HUES6 (cell line): Measurements from ENCODE around the gene SSC4D.
A peak's percentile ranks its signal among the peaks of the same experiment; 100 is the strongest.
"Not testable (repeated sequence)": the region's sequence is repeated elsewhere in the genome, so short reads cannot be mapped to it uniquely, and the experiment has no call there.

ENCODE experiments used
- H3K27ac ChIP-seq: 2 replicates; pipeline ENCODE4 v1.7.0; 2013; ENCODE audit warnings: low read depth, mild to moderate bottlenecking, low read length, inconsistent platforms
- H3K27me3 ChIP-seq: 2 replicates; pipeline ENCODE4 v1.6.1; 2013; ENCODE audit warnings: low read length; ENCODE audit not compliant: control insufficient read depth, insufficient read depth
- H3K36me3 ChIP-seq: 2 replicates; pipeline ENCODE4 v1.6.1; 2013; ENCODE audit warnings: low read length; ENCODE audit not compliant: control insufficient read depth, insufficient read depth
- H3K4me1 ChIP-seq: 2 replicates; pipeline ENCODE4 v1.6.1; 2013; ENCODE audit warnings: low read length; ENCODE audit not compliant: control insufficient read depth, insufficient read depth
- H3K4me3 ChIP-seq: 2 replicates; pipeline ENCODE4 v1.5.1; 2013; ENCODE audit warnings: low read depth, low read length
- H3K9ac ChIP-seq: one replicate; pipeline ENCODE4 v1.6.1; 2013; ENCODE audit warnings: mild to moderate bottlenecking, low read length
- H3K9me3 ChIP-seq: 2 replicates; pipeline ENCODE4 v1.6.1; 2013; ENCODE audit warnings: low read depth, low read length; ENCODE audit not compliant: control insufficient read depth, insufficient read depth

Gene SSC4D

GRCh38 chr7:76380623-76380966, 28.9 kb downstream of the SSC4D start:
- Histone ChIP-seq H3K4me3 (peak overlapping the region; percentile 55; the same call in 1 of the 2 replicates), H3K9ac (peak overlapping the region; percentile 59), H3K27me3 (no peaks in the 10 kb centered on the region), H3K27ac (peak overlapping the region; percentile 46; the same call in 1 of the 2 replicates), H3K36me3 (no peaks in the 10 kb centered on the region), H3K4me1 (peaks cover 4% of the 10 kb centered on the region; the same call in 1 of the 2 replicates), H3K9me3 (no peaks in the 10 kb centered on the region)

GRCh38 chr7:76377186-76377918, 32.1 kb downstream of the SSC4D start:
- Histone ChIP-seq H3K9me3 (no peaks in the 10 kb centered on the region), H3K9ac (no peak overlapping the region), H3K27me3 (no peaks in the 10 kb centered on the region), H3K4me1 (peaks cover 12% of the 10 kb centered on the region; the same call in 1 of the 2 replicates), H3K27ac (no peak overlapping the region), H3K4me3 (no peak overlapping the region), H3K36me3 (no peaks in the 10 kb centered on the region)

GRCh38 chr7:76375251-76375650, 34.2 kb downstream of the SSC4D start:
- Histone ChIP-seq H3K27ac (no peak overlapping the region), H3K4me3 (no peak overlapping the region), H3K4me1 (peaks cover 9% of the 10 kb centered on the region; the same call in 1 of the 2 replicates), H3K36me3 (no peaks in the 10 kb centered on the region), H3K27me3 (no peaks in the 10 kb centered on the region), H3K9ac (no peak overlapping the region), H3K9me3 (no peaks in the 10 kb centered on the region)

GRCh38 chr7:76372984-76373833, 36.3 kb downstream of the SSC4D start:
- no peak overlapping the region for H3K9ac ChIP-seq

DNA sequence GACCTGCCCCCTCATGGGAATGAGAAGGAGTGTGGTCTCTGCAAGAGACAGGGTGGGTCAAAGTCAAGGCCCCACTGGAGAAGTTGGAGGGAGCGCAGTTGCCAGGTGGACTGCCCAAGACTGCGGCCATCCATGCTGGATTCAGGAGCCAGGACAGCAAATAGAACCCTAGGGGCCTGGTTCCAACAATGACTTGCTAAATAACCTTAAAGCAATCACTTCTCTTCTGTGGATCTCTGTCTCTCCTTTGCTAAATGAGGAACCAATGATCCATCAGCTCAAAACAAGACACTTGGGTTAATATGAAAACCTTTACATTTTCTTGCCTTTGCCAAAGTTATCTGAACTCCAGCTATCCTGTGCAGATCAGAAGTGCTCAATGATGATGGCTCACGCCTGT, 38.1 kb downstream of the SSC4D start:
- Histone ChIP-seq H3K27ac (no peak overlapping the region), H3K4me1 (peaks cover 14% of the 10 kb centered on the region), H3K4me3 (no peak overlapping the region), H3K36me3 (no peaks in the 10 kb centered on the region), H3K9ac (no peak overlapping the region), H3K27me3 (no peaks in the 10 kb centered on the region), H3K9me3 (no peaks in the 10 kb centered on the region)

More at GRCh38 chr7:76372984-76373833, 36.3 kb downstream of the SSC4D start:
- Histone ChIP-seq H3K4me3 (no peak overlapping the region), H3K27ac (no peak overlapping the region), H3K27me3 (no peaks in the 10 kb centered on the region), H3K4me1 (peaks cover 14% of the 10 kb centered on the region), H3K9me3 (no peaks in the 10 kb centered on the region), H3K36me3 (no peaks in the 10 kb centered on the region)

DNA sequence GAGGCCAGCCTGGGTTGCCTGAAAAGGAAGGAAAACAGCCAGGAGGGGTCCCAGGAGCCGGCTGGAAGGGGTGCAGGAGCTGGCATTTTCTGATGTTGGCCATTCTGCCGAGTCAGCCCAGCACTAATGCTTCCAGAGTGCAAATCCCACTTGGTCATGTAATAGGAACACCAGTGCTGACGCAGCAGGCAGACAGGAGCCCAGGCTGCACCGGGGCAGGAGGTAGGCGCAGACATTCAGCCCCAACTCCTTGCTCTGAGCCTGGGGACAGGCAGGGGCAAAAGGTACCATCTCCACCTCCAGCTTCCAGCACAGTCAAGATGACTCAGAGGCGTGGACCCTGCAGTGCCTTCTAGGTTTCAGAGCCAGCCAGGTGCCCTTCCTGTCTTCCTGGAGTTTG, 40.5 kb downstream of the SSC4D start:
- Histone ChIP-seq H3K9ac (no peak overlapping the region), H3K9me3 (no peaks in the 10 kb centered on the region), H3K36me3 (no peaks in the 10 kb centered on the region), H3K27ac (no peak overlapping the region), H3K4me3 (no peak overlapping the region), H3K4me1 (peaks cover 27% of the 10 kb centered on the region), H3K27me3 (no peaks in the 10 kb centered on the region)

DNA sequence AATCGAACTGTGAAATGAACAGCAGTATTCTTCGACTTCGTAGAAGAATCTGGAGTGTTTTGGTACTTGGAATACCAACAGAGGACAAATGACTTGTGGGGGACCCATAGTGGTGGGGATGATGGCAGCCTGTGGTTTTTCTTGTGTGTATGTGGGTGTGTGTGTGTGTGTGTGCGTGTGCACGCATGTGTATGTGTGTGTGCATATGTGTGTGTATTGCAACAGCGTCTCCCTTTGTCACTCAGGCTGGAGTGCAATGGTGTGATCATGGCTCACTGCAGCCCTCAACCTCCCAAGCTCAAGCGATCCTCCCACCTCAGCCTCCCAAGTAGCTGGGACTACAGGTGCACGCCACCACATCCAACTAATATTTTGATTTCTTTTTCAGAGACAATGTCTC, 41.3 kb downstream of the SSC4D start:
- Histone ChIP-seq H3K9me3 (no peaks in the 10 kb centered on the region), H3K4me1 (peaks cover 25% of the 10 kb centered on the region), H3K27ac (no peak overlapping the region)

GRCh38 chr7:76364198-76364584, 45.3 kb downstream of the SSC4D start:
- H3K4me3 ChIP-seq, result no peak overlapping the region
- H3K27me3 ChIP-seq, result no peaks in the 10 kb centered on the region
- H3K9ac ChIP-seq, result peak overlapping the region; percentile 48
- peak overlapping the region; percentile 10; the same call in 1 of the 2 replicates for H3K27ac ChIP-seq
- H3K9me3 ChIP-seq, result no peaks in the 10 kb centered on the region
- H3K36me3 ChIP-seq, result no peaks in the 10 kb centered on the region
- H3K4me1 ChIP-seq, result peaks cover 25% of the 10 kb centered on the region

More for the DNA sequence above, 41.3 kb downstream of the SSC4D start:
- Histone ChIP-seq H3K4me3 (no peak overlapping the region), H3K9ac (no peak overlapping the region), H3K27me3 (no peaks in the 10 kb centered on the region), H3K36me3 (no peaks in the 10 kb centered on the region)

DNA sequence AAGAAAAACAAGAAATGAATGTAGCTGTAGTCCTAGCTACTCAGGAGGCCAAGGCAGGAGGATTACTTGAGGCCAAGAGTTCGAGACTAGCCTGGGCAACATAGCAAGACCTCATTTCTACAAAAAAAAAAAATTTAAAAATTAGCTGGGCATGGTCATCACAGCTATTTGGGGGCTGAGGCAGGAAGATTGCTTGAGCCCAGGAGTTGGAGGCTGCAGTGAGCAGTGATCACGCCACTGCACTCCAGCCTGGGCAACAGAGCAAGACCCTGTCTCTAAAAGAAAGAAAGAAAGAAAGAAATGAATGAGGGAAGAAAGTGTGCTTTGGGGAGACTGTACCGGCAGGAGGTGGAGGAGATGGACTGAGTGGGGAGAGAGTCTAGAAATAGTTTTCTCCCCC, 45.7 kb downstream of the SSC4D start:
- not testable (repeated sequence) for H3K9me3 ChIP-seq, H3K27me3 ChIP-seq, H3K4me3 ChIP-seq, H3K36me3 ChIP-seq, H3K9ac ChIP-seq
- peak overlapping the region; percentile 10; the same call in 1 of the 2 replicates for H3K27ac ChIP-seq
- peaks cover 22% of the 10 kb centered on the region for H3K4me1 ChIP-seq

DNA sequence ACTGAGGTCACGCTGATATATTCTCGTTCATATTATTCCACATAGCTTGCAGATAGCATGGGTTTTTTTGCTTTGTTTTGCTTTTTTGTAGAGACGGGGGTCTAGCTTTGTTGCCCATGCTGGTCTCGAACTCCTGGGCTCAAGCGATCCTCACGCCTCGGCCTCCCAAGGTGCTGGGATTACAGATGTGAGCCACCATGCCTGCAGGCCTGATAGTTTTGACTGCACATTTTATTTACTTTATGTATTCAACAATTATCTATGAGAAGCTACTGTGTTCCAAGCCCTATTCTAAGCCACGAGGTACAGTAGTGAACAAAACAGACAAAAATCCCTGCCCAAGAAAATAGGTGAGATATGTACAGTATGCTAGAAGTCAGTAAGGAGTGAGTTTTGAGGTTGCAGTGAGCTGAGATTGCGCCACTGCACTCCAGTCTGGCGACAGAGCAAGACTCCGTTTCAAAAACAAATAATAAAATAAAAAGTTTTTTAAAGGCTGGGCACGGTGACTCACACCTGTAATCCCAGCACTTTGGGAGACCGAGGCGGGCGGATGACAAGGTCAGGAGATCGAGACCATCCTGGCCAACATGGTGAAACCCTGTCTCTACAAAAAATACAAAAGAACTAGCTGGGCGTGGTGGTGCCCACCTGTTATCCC, 49.4 kb downstream of the SSC4D start:
- Histone ChIP-seq H3K27ac (peak overlapping the region; percentile 98), H3K9me3 (peaks cover 2% of the 10 kb centered on the region; the same call in 1 of the 2 replicates), H3K36me3 (peaks cover 29% of the 10 kb centered on the region), H3K27me3 (no peaks in the 10 kb centered on the region), H3K4me1 (peaks cover 21% of the 10 kb centered on the region), H3K4me3 (peak overlapping the region; percentile 91), H3K9ac (peak overlapping the region; percentile 82)
